Gastroesophageal sphincter (tissue), 3 donors: ENCODE data around the gene CCDC93.

Experiments used
- CTCF ChIP-seq, 4 experiments: fragments of 200-600 bp in 2 of 4; fragments of 450-650 bp in 2 of 4; sonication (generic) in 1 of 4; IDR thresholded peaks; one replicate each; pipeline ENCODE4 v1.5.1; 2017 to 2019; ENCODE audit warnings: antibody characterized with exemption in 4 of 4, mild to moderate bottlenecking in 2 of 4, moderate library complexity in 2 of 4
- POLR2A ChIP-seq, 2 donors: fragments of 450-650 bp; IDR thresholded peaks; one replicate each; pipeline ENCODE4 v1.6.1; 2017; ENCODE audit warnings: antibody characterized with exemption in 2 of 2, mild to moderate bottlenecking in 2 of 2, moderate library complexity in 1 of 2
- POLR2AphosphoS5 ChIP-seq: sonication (generic); formaldehyde crosslinking; IDR thresholded peaks from one replicate; pipeline ENCODE4 v1.6.1; 2017; ENCODE audit warnings: antibody characterized with exemption

GRCh38 chr2:117952701-117953100 lies 61.2 kb downstream of the CCDC93 start:
- TF ChIP-seq POLR2AphosphoS5 (no peak), CTCF (IDR thresholded peaks at IDR 0.05) (no peak), POLR2A (IDR thresholded peaks at IDR 0.05) (no peak)
